ENCODE data around the gene IL10RB.

The IL10RB gene

GRCh38 chr21:33334824-33335223, 68.7 kb downstream of the IL10RB start:
- H3K4me3 ChIP-seq (replicated peaks; ENCODE audit: low read depth, low read length): no peak overlapping the region
- no peak for DNase-seq (ENCODE audit: low read depth)
- no peak for TF ChIP-seq CTCF (IDR thresholded peaks at IDR 0.05; ENCODE audit: low read length, missing control alignments)

- H3K4me3 ChIP-seq (replicated peaks; ENCODE audit: low read depth, low read length): no peak overlapping the region
Observed at GRCh38 chr21:33339135-33339534, 73.0 kb downstream of the IL10RB start.

GRCh38 chr21:33339918-33340317, 73.8 kb downstream of the IL10RB start:
- DNase-seq (ENCODE audit: low read depth): no peak
- TF ChIP-seq CTCF (IDR thresholded peaks at IDR 0.05; ENCODE audit: low read length, missing control alignments): no peak
- no peak overlapping the region for H3K4me3 ChIP-seq (replicated peaks; ENCODE audit: low read depth, low read length)

More at GRCh38 chr21:33339135-33339534, 73.0 kb downstream of the IL10RB start:
- no peak for TF ChIP-seq CTCF (IDR thresholded peaks at IDR 0.05; ENCODE audit: low read length, missing control alignments)
- no peak for DNase-seq (ENCODE audit: low read depth)

- DNase-seq (ENCODE audit: low read depth): no peak
- TF ChIP-seq CTCF (IDR thresholded peaks at IDR 0.05; ENCODE audit: low read length, missing control alignments): no peak
- no peak overlapping the region for H3K4me3 ChIP-seq (replicated peaks; ENCODE audit: low read depth, low read length)
Observed at GRCh38 chr21:33345751-33346238, 79.6 kb downstream of the IL10RB start.
